NCI-H187 (cell line): ENCODE measurements around the gene ZNF407.
"Not testable (repeated sequence)": the region's sequence is repeated elsewhere in the genome, so short reads cannot be mapped to it uniquely, and the experiment has no call there.

ENCODE experiments used
- DNase-seq, 2 experiments: peaks; one replicate each; lab custom pipeline; 2025; lab: John Stamatoyannopoulos, UW

Gene ZNF407

GRCh38 chr18:75073654-75074053, 476.0 kb downstream of the ZNF407 start:
- no peak for DNase-seq

- DNase-seq, result no peak
These were observed 476.7 kb downstream of the ZNF407 start for GRCh38 chr18:75074196-75075015.

- DNase-seq, result no peak
These were observed 477.3 kb downstream of the ZNF407 start for GRCh38 chr18:75075016-75075305.

- no peak for DNase-seq
These were observed 477.8 kb downstream of the ZNF407 start for GRCh38 chr18:75075429-75075841.

DNA sequence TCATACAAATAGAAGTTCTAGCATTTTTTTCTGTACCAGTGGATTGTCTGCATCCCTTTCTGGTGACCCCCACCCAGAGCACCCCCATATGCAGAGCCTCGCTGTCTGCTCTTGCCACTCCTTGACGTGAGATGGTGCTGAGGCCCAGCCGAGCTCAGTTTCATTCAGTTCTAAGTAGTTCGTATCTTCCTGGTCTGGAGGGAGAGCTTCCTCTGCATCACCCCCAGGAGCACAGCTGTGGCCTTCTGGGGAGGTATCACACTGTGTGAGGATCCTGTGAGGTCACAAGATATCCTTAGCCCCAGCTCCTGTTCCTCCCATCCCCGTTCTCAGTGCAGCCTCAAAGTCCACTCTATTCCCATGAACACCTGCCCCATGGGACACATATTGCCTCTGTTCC, 478.6 kb downstream of the ZNF407 start:
- no peak for DNase-seq

- DNase-seq, result no peak
These were observed 483.8 kb downstream of the ZNF407 start for GRCh38 chr18:75081486-75081885.

DNA sequence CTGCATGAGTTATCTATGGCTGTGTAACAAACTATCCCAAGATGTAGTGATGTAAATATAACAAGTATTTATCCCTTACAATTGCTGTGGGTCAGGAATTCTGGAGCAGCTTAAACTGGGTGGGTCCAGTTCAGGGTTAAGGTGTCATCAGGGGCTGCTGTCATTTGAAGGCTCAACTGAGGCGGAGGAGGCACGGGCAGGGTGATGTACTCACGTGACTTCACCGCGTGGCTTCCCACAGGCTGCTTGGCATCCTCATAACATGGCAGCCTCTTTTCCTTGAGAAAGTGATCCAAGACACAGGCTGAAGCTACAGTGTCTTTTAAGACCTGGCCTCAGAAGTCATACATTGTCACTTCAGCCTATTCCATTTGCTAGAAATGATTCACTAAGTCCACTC, 485.5 kb downstream of the ZNF407 start:
- DNase-seq, result no peak

DNA sequence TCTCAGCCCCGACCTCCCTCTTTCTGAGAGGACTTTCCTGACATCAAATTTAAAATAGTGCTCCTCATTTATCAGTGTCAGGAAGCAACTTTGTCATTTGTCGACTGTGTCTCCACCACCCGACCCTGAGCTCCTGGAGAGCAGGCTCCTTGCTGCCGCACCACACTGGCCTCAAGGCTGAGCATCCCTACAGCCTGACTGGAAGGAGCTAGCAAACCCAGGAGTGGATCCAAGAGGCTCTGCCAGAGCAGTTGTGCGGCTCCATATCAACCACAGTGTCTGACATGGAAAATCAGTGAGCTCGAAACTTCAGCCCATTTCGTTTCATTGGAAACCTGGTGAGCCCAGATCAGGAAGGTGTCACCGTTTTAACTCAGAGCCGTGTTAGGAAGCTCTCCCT, 486.1 kb downstream of the ZNF407 start:
- no peak for DNase-seq

DNA sequence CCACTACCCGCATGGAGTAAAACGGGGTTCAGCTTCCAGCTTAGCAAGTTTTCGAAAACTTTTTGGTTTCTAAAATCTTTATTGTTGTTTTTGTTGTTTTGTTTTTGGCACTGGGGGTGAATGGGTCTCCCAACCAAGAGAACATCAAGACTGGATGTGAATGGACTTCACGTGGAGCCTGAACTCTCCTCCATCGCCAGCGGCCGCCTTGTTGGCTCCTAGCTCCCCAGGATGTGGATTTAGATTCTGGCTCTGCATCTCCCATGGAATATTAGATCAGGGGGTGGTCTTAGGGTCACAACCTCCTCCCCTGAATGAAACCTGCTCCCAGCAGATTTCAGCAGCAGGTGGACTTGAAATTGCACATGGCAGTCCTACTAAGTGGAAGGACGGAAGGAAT, 488.0 kb downstream of the ZNF407 start:
- DNase-seq, result not testable (repeated sequence)

GRCh38 chr18:75086494-75087034, 488.9 kb downstream of the ZNF407 start:
- DNase-seq, result no peak

DNA sequence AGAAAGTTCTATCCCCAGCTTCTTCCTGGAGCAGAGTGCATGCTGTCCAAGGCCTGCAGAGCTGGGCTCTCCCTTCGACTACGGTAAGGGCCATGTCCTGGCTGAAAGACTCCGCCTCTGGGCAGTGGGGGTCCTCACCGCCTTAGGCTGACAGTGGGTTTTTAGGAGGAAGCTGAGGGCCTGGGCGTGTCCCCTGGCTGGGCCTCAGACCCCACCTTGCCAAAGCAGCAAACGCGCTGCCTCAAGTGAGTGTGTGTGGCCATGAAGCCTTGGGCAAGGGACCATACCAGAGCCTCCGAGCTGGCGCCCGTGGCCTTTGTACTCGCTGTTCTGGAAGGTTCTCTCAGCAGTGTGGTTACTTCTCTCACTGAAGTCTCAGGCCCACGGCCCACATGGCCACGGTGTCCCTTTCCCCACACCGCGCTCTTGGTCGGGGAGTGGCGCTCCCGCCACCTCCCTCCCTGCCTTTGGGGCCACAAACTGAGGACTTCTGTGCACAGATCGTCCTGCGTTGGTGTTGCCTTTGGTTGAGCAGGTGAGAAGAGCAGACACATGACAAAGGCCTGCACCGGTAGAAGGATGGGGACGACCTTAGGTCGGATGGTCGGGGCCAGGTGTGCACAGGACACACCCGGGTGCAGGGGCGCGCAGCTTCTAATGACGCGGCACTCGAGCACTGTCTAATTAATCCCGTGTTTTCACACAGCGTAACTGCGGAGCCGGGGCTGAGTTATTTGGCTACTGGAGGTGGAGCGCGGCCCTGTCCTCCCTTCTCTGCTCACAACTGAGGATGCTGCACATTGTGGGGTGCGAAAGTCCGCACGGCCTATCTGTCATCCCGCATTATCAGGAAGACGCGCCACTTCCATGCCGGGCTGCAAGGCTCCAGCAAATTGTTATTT, 489.7 kb downstream of the ZNF407 start:
- DNase-seq, result no peak

DNA sequence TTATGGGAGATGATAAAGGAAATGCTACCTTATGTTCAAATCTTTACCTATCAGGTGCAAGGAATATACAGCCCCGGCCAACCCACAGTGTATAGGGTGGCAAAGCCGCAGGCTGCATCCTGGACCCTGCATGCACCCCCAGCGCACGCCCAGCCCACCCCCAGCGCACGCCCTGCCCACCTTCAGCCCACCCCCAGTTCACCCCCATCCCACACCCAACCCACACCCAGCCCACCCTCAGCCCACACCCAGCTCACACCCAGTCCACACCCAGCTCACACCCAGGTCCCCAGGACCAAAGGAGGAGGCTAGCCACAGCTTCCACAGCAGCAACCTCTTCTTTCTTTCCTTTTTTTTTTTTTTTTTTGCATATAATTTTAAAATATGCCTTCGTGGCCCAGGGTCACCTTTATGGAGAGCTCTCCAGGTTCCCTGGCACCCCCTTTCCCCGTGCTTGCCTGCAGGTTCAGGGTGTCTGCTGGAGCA, 490.4 kb downstream of the ZNF407 start:
- no peak for DNase-seq

DNA sequence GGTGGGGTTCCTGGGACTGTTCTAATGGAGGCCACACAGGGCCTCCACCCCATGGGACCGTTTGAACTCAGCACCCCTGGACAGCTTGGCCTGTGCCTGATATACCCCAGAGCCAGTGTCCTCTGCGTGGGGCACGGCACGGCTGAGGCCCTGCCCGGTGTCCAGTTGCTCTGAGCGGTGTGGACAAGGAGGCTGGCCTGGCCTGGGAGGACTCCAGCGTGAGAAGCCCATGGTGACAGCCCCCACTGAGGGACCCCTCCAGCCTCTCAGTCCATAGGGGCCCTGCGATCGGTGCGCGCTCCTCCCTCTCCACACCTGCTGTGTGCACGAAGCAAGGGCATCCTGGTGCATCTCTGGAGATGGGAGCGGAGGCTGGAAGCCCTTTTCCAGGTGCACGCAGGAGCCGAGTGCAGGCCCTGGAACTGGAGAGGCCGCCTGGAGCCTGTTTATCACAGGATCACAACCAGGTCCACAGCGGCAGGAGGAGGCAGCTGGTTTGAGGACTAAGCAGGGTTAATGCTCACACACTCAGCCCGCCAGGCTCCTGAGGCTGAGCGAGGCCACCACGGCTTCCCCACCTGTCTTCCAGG, 491.0 kb downstream of the ZNF407 start:
- DNase-seq, result no peak

- no peak for DNase-seq
These were observed 492.2 kb downstream of the ZNF407 start for GRCh38 chr18:75089748-75090327.

- DNase-seq, result no peak
These were observed 492.7 kb downstream of the ZNF407 start for GRCh38 chr18:75090336-75090735.

DNA sequence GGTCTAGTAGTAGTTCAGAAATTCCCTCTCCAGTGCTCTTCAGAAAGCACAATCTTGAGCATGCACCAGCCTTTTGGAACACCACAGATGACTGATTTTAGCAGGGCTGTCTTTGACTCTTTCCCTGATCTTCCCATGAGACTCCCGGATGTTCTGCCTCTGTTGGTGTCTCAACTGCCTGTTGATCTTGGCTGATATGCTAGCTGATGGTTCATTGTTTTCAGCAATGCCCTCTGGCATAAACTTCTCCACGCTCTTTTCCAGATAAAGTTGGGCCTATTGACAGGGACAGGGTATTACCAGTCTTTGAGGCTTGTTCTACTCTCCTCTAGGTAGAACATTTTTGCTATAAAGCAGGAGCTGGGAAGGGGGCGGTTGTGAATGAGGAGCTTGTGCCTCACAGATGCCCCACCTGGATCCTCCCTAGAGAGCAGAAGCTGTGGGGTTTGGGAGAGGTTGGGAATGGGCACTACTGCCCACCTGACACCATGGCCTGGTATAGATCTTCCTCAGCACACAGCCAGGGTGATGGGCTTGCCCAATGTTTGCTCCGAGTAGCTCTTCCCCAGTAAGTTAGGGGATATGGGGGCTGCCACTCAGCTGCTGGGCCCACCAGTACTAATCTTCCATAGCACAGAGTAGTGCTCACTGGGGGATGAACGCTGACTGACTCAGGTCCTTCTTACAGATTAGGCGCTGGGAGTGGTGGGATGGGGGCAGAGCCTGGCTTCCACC, 500.0 kb downstream of the ZNF407 start:
- DNase-seq, result no peak

- DNase-seq, result no peak
These were observed 503.4 kb downstream of the ZNF407 start for GRCh38 chr18:75100832-75101630.

- DNase-seq, result no peak
These were observed 504.2 kb downstream of the ZNF407 start for GRCh38 chr18:75101916-75102315.

GRCh38 chr18:75104029-75104428, 506.4 kb downstream of the ZNF407 start:
- DNase-seq, result not testable (repeated sequence)

GRCh38 chr18:75104483-75104882, 506.8 kb downstream of the ZNF407 start:
- no peak for DNase-seq
